K562 (cell line): Measurements from ENCODE around the gene LGALS12. TPM values are rescaled to one million over a fixed set of nuclear protein-coding genes. Genes with fewer than 3 reads are reported as not detected.

ENCODE experiments used
- ATAC-seq: fragments of 200-7000 bp; cut with Tn5 transposase; 3 replicates; pipeline ENCODE4 v1.9.1; 2020; ENCODE audit warnings: moderate library complexity
- BruUV-seq: library from RNA; stranded (reverse); fragments of 400-500 nt; replicated peaks from 2 replicates; lab custom pipeline; 2021; lab: Mats Ljungman, UMichigan
- CTCF ChIA-PET: fragments of 300-600 bp; formaldehyde crosslinking; extraction: SDS; loops from one replicate; lab custom pipeline; 2021; ENCODE audit warnings: low intra/inter-chr PET ratio; lab: Yijun Ruan, JAX
- POLR2A ChIA-PET: fragments of 300-600, 350-650 bp; sonication (Branson Sonifier 250); formaldehyde crosslinking; extraction: SDS; loops from one replicate; lab custom pipeline; 2021; ENCODE audit warnings: antibody characterized with exemption, inconsistent platforms; lab: Yijun Ruan, JAX
- DNase-seq, 4 experiments: peaks; one replicate each; pipeline versions ENCODE4 v3.0.0 to v3.0.0-alpha.2; 2011 to 2018; ENCODE audit warnings: low spot score in 3 of 4, mixed read lengths in 3 of 4; ENCODE audit errors: extremely low read depth in 1 of 4
- FAIRE-seq: peaks from 2 replicates; lab custom pipeline; 2011; peaks lifted over from hg19 to GRCh38; lab: Jason Lieb, UNC
- H2AFZ ChIP-seq: 2 replicates; pipeline ENCODE4 v1.6.0; 2011; ENCODE audit warnings: low read depth, low read length, control low read depth, inconsistent platforms
- H3K27ac ChIP-seq: fragments of 200-600 bp; 3 replicates; pipeline ENCODE4 v1.8.0; 2011; ENCODE audit warnings: low read depth, mild to moderate bottlenecking, control low read depth, inconsistent platforms, low read length, moderate library complexity, mixed read lengths; ENCODE audit errors: extremely low read depth
- H3K27me3 ChIP-seq, 2 experiments: fragments of 300-600 bp in 1 of 2; 2 replicates in 1 of 2; 3 replicates in 1 of 2; pipeline versions ENCODE4 v1.6.0 to v1.8.0; 2011; ENCODE audit warnings: inconsistent platforms in 2 of 2, low read length in 2 of 2, mild to moderate bottlenecking in 1 of 2, mixed read lengths in 1 of 2, moderate library complexity in 1 of 2; ENCODE audit not compliant: control insufficient read depth in 2 of 2, insufficient read depth in 2 of 2
- H3K36me3 ChIP-seq: fragments of 300-600 bp; 3 replicates; pipeline ENCODE4 v1.8.0; 2011; ENCODE audit warnings: mild to moderate bottlenecking, low read length, inconsistent platforms; ENCODE audit not compliant: control insufficient read depth, insufficient read depth
- H3K4me1 ChIP-seq, 2 experiments: fragments of 200-600 bp in 1 of 2; replicated peaks in 1 of 2; 2 replicates in 1 of 2; 3 replicates in 1 of 2; pipeline versions ENCODE4 v1.5.1 to v1.8.0; 2011; ENCODE audit warnings: inconsistent platforms in 2 of 2, low read length in 2 of 2, mild to moderate bottlenecking in 1 of 2, mixed read lengths in 1 of 2, moderate library complexity in 1 of 2; ENCODE audit not compliant: control insufficient read depth in 2 of 2, insufficient read depth in 2 of 2
- H3K4me2 ChIP-seq: 2 replicates; pipeline ENCODE4 v1.6.1; 2011; ENCODE audit warnings: low read length, control low read depth, inconsistent platforms, mixed read lengths; ENCODE audit not compliant: insufficient read depth
- H3K4me3 ChIP-seq: fragments of 200-600 bp; sonication (generic), shearing (Covaris generic); 2 replicates; pipeline ENCODE4 v1.5.1; 2016; ENCODE audit warnings: control low read depth, inconsistent platforms
- H3K79me2 ChIP-seq: fragments of 200-600 bp; 3 replicates; pipeline ENCODE4 v1.8.0; 2011; ENCODE audit warnings: low read length, inconsistent platforms; ENCODE audit not compliant: control insufficient read depth, insufficient read depth
- H3K9ac ChIP-seq, 2 experiments: 2 replicates each; pipeline versions ENCODE4 v1.6.0 to v1.6.1; 2011; ENCODE audit warnings: low read depth in 2 of 2, low read length in 2 of 2, control low read depth in 1 of 2, inconsistent platforms in 1 of 2, mild to moderate bottlenecking in 1 of 2, mixed read lengths in 1 of 2; ENCODE audit not compliant: insufficient read depth in 1 of 2
- H3K9me1 ChIP-seq: one replicate; pipeline ENCODE4 v1.6.0; 2011; ENCODE audit warnings: inconsistent platforms, mild to moderate bottlenecking, low read length, moderate library complexity; ENCODE audit not compliant: control insufficient read depth, insufficient read depth
- H3K9me3 ChIP-seq: replicated peaks from 2 replicates; pipeline ENCODE4 v1.5.1; 2011; ENCODE audit warnings: low read depth, low read length, inconsistent platforms; ENCODE audit not compliant: control insufficient read depth, insufficient read depth
- H4K20me1 ChIP-seq: replicated peaks from 2 replicates; pipeline ENCODE4 v1.6.1; 2011; ENCODE audit warnings: low read length, inconsistent platforms, mixed read lengths; ENCODE audit not compliant: control insufficient read depth, insufficient read depth
- FOXA3 ChIP-seq, 2 experiments: fragments of 450-650 bp in 1 of 2; sonication (generic) in 1 of 2; formaldehyde crosslinking; IDR thresholded peaks in 1 of 2; conservative IDR thresholded peaks in 1 of 2; 2 replicates each; pipeline versions ENCODE4 v1.4.0 to v1.8.0; 2020 to 2022; ENCODE audit warnings: mild to moderate bottlenecking in 2 of 2, missing genetic modification reagents in 1 of 2
- HDAC2 ChIP-seq: fragments of 450-650 bp; IDR thresholded peaks from 2 replicates; pipeline ENCODE4 v1.6.1; 2016; ENCODE audit warnings: mild to moderate bottlenecking
- NFYB ChIP-seq: IDR thresholded peaks from 2 replicates; pipeline ENCODE4 v1.6.1; 2011; ENCODE audit warnings: mild to moderate bottlenecking, moderate library complexity; ENCODE audit not compliant: insufficient read length; ENCODE audit errors: extremely low read depth
- SPI1 ChIP-seq: IDR thresholded peaks from 2 replicates; pipeline ENCODE4 v1.6.1; 2011; ENCODE audit warnings: low read depth, low read length, control low read depth, borderline replicate concordance
- WGBS: fragments of 100-300 bp; shearing (Covaris generic); methylation state at CpG from one replicate; pipeline ENCODE4 v1.1.6; 2016; ENCODE audit warnings: low coverage, mixed read lengths; ENCODE audit not compliant: insufficient coverage; ENCODE audit errors: missing lambda C conversion rate; 5-methylcytosine and 5-hydroxymethylcytosine counted together
- in situ Hi-C: fragments of 300-500 bp; cut with MboI; formaldehyde crosslinking; loops from 4 replicates; pipeline ENCODE4 v1.15.0; 2018; ENCODE audit warnings: inconsistent platforms, mixed read lengths
- intact Hi-C: fragments of 100-400 bp; cut with micrococcal nuclease; formaldehyde crosslinking; loops from 2 replicates; pipeline ENCODE4 v1.14.2; 2022
- polyA plus RNA-seq, 8 experiments: library from polyadenylated mRNA; depleted of rRNA in 4 of 8; stranded (reverse) in 5 of 8; unstranded in 3 of 8; fragments of >200 nt; fragmentation: Nextera tagmentation in 2 of 8; fragmentation: Illumina TruSeq in 1 of 8; extraction: Ambion mirVana in 2 of 8; extraction: Trizol in 1 of 8; gene quantifications; 2 replicates each; pipeline versions ENCODE4 v1.2.1 to v1.2.3, GENCODE V29; 2011 to 2014; ENCODE audit warnings: inconsistent platforms in 1 of 8, missing spikeins in 1 of 8
- total RNA-seq, 7 experiments: library from RNA; depleted of rRNA in 6 of 7; stranded (reverse); fragments of >200 nt in 6 of 7; fragmentation: Illumina TruSeq in 2 of 7; extraction: Trizol in 2 of 7; gene quantifications; 2 replicates each; pipeline versions ENCODE4 v1.2.1 to v1.2.3, GENCODE V29; 2011 to 2021; ENCODE audit warnings: low replicate concordance in 1 of 7

Gene LGALS12
- total and polyA plus RNA-seq, 9 of the 15 experiments (the other 6 are each of a cell fraction or from before 2014, with no cell fraction given) = 0.66 to 8.0 (median 5.0) TPM

- in situ Hi-C loops = no loop called here
- H3K4me3 ChIP-seq = no peak overlapping the region
- no peaks in the 10 kb centered on the region for H3K9me3 ChIP-seq
- no peak overlapping the region for H2AFZ ChIP-seq
- POLR2A ChIA-PET = interaction anchor here (0.8 kb wide), 1 partner anchor 9 kb away, joined by 3 read pairs; no protein-coding TSS in a partner anchor
- H4K20me1 ChIP-seq = no peaks in the 10 kb centered on the region
- no peaks in the 10 kb centered on the region for H3K27me3 ChIP-seq
- intact Hi-C loops = no loop called here
- no peak overlapping the region for H3K4me2 ChIP-seq
- no TSS peak for BruUV-seq
- TF ChIP-seq FOXA3 (CRISPR knock-in tag; conservative IDR thresholded peaks at IDR 0.05 in 1 of 2, IDR thresholded peaks at IDR 0.05 in 1 of 2) (peak in 1 of 2 experiments; percentile 60; a peak in 2 of 4 replicates), SPI1 (peak; percentile 49; the same call in 1 of the 2 replicates), NFYB (no peak), HDAC2 (no peak)
- TF ChIP-seq, all 486 proteins: peak for 2
- Histone ChIP-seq H3K79me2 (no peaks in the 10 kb centered on the region), H3K4me1 (peaks cover 0 to 17% of the 10 kb centered on the region in 2 experiments; a peak in 4 of 5 replicates), H3K9ac (peak overlapping the region in 1 of 2 experiments; percentile 3; a peak in 1 of 4 replicates), H3K9me1 (no peaks in the 10 kb centered on the region), H3K36me3 (no peaks in the 10 kb centered on the region), H3K27ac (no peak overlapping the region)
- no peak for FAIRE-seq
- 41% methylated on average over 7 of the region's 7 CpGs for WGBS
- ATAC-seq = no peak
- no peak for DNase-seq
- CTCF ChIA-PET = no interaction called here
Measured at GRCh38 chr11:63558459-63559157, 52.7 kb downstream of the LGALS12 start.
